Mammary epithelial cell (primary cell): Measurements from ENCODE around the gene DOCK2.

Experiments
- EZH2 ChIP-seq: IDR thresholded peaks from 2 replicates; pipeline ENCODE4 v1.6.1; 2012; ENCODE audit warnings: low read length, inconsistent platforms, borderline replicate concordance
- TF ChIP-seq, protein P1 (sequence below), 2 donors: IDR thresholded peaks in 1 of 2; conservative IDR thresholded peaks in 1 of 2; 2 replicates each; pipeline ENCODE4 v1.5.1; 2011 to 2012; ENCODE audit warnings: inconsistent platforms in 2 of 2, low read length in 2 of 2, mild to moderate bottlenecking in 2 of 2, control low read depth in 1 of 2, low read depth in 1 of 2; ENCODE audit not compliant: insufficient read depth in 1 of 2; ENCODE audit errors: extremely low read depth in 1 of 2

DNA sequence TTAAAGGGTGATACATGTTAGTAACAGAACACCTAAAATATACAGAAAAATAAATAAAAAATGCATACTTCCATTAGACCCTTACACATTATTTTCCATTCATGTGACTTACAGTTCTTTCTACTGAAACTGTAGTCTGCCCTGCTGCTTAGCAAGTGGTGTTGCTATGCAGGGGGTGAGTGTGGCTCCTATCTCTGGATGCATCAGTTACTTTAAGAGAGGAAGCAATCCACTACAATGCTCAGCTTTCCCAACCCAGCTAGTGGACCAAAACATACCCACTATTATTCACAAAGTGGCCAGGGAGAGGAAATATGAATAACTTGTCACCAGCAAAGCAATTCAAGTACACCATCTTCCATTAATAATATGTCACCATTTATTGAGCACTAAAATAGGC, 121.8 kb downstream of the DOCK2 start:
- TF ChIP-seq, protein P1, sequence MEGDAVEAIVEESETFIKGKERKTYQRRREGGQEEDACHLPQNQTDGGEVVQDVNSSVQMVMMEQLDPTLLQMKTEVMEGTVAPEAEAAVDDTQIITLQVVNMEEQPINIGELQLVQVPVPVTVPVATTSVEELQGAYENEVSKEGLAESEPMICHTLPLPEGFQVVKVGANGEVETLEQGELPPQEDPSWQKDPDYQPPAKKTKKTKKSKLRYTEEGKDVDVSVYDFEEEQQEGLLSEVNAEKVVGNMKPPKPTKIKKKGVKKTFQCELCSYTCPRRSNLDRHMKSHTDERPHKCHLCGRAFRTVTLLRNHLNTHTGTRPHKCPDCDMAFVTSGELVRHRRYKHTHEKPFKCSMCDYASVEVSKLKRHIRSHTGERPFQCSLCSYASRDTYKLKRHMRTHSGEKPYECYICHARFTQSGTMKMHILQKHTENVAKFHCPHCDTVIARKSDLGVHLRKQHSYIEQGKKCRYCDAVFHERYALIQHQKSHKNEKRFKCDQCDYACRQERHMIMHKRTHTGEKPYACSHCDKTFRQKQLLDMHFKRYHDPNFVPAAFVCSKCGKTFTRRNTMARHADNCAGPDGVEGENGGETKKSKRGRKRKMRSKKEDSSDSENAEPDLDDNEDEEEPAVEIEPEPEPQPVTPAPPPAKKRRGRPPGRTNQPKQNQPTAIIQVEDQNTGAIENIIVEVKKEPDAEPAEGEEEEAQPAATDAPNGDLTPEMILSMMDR (conservative IDR thresholded peaks at IDR 0.05 in 1 of 2, IDR thresholded peaks at IDR 0.05 in 1 of 2; ENCODE audit: extremely low read depth in 1 of 2, insufficient read depth in 1 of 2, low read depth in 1 of 2, low read length in 2 of 2): no peak
- TF ChIP-seq EZH2: no peak
